Hepatocyte (in vitro differentiated cells): Measurements from ENCODE around the gene NEDD8. TPM values are rescaled to one million over a fixed set of nuclear protein-coding genes. Genes with fewer than 3 reads are reported as not detected.

ENCODE experiments used
- DNase-seq: peaks from one replicate; pipeline ENCODE4 v3.0.0-alpha.2; 2016; ENCODE audit warnings: low spot score
- H2AFZ ChIP-seq: fragments of 200-600 bp; sonication (generic); 2 replicates; pipeline ENCODE4 v1.6.0; 2016; ENCODE audit warnings: antibody characterized with exemption, mild to moderate bottlenecking
- H3K27ac ChIP-seq: fragments of 200-600 bp; sonication (generic); 2 replicates; pipeline ENCODE4 v1.5.1; 2016; ENCODE audit warnings: mild to moderate bottlenecking
- H3K27me3 ChIP-seq: fragments of 200-600 bp; sonication (generic); 2 replicates; pipeline ENCODE4 v1.6.1; 2016
- H3K36me3 ChIP-seq: fragments of 200-600 bp; sonication (generic); replicated peaks from 2 replicates; pipeline ENCODE4 v1.5.1; 2016; ENCODE audit warnings: low read depth; ENCODE audit not compliant: insufficient read depth
- H3K4me1 ChIP-seq: fragments of 200-600 bp; sonication (generic); 2 replicates; pipeline ENCODE4 v1.5.1; 2016; ENCODE audit warnings: mild to moderate bottlenecking, moderate library complexity; ENCODE audit not compliant: insufficient read depth
- H3K4me2 ChIP-seq: fragments of 200-600 bp; sonication (generic); 2 replicates; pipeline ENCODE4 v1.6.0; 2016
- H3K4me3 ChIP-seq: fragments of 200-600 bp; sonication (generic); 2 replicates; pipeline ENCODE4 v1.5.1; 2016; ENCODE audit warnings: mild to moderate bottlenecking
- H3K79me2 ChIP-seq: fragments of 200-600 bp; sonication (generic); 2 replicates; pipeline ENCODE4 v1.6.0; 2017; ENCODE audit warnings: mild to moderate bottlenecking
- H3K9me2 ChIP-seq: fragments of 200-600 bp; sonication (generic); replicated peaks from 2 replicates; pipeline ENCODE4 v1.6.0; 2017; ENCODE audit warnings: mild to moderate bottlenecking; ENCODE audit not compliant: insufficient read depth
- H3K9me3 ChIP-seq: fragments of 200-600 bp; sonication (generic); 2 replicates; pipeline ENCODE4 v1.5.1; 2016; ENCODE audit warnings: low read depth, mild to moderate bottlenecking
- H4K20me1 ChIP-seq: fragments of 200-600 bp; sonication (generic); 2 replicates; pipeline ENCODE4 v1.6.0; 2016; ENCODE audit warnings: mild to moderate bottlenecking; ENCODE audit not compliant: insufficient read depth, poor library complexity, severe bottlenecking
- EZH2 ChIP-seq: fragments of 200-600 bp; sonication (generic); IDR thresholded peaks from 2 replicates; pipeline ENCODE4 v1.6.1; 2016; ENCODE audit warnings: antibody characterized with exemption, mild to moderate bottlenecking, borderline replicate concordance
- EZH2phosphoT487 ChIP-seq: fragments of 200-600 bp; sonication (generic); IDR thresholded peaks from one replicate; pipeline ENCODE4 v1.6.1; 2018; ENCODE audit warnings: antibody characterized with exemption, mild to moderate bottlenecking, low read depth, moderate library complexity; ENCODE audit not compliant: unreplicated experiment, severe bottlenecking
- WGBS: methylation state at CpG from one replicate; pipeline ENCODE4 v1.1.6; 2016; ENCODE audit warnings: low lambda C conversion rate; ENCODE audit errors: missing lambda C conversion rate; 5-methylcytosine and 5-hydroxymethylcytosine counted together
- polyA plus RNA-seq: library from polyadenylated mRNA; unstranded; fragments of >200 nt; fragmentation: Nextera tagmentation; extraction: Ambion mirVana; gene quantifications from 2 replicates; pipeline ENCODE4 v1.2.1, GENCODE V29; 2016
- total RNA-seq: library from RNA; depleted of rRNA; stranded (reverse); fragments of >200 nt; gene quantifications from 2 replicates; pipeline ENCODE4 v1.2.3, GENCODE V29; 2014
- TF ChIP-seq, protein P1 (sequence below): fragments of 200-600 bp; sonication (generic); IDR thresholded peaks from 2 replicates; pipeline ENCODE4 v1.5.1; 2016; ENCODE audit warnings: antibody characterized with exemption, mild to moderate bottlenecking; ENCODE audit not compliant: poor library complexity

The NEDD8 gene
- total and polyA plus RNA-seq, 2 experiments from 2014 or later = 162 to 326 TPM

DNA sequence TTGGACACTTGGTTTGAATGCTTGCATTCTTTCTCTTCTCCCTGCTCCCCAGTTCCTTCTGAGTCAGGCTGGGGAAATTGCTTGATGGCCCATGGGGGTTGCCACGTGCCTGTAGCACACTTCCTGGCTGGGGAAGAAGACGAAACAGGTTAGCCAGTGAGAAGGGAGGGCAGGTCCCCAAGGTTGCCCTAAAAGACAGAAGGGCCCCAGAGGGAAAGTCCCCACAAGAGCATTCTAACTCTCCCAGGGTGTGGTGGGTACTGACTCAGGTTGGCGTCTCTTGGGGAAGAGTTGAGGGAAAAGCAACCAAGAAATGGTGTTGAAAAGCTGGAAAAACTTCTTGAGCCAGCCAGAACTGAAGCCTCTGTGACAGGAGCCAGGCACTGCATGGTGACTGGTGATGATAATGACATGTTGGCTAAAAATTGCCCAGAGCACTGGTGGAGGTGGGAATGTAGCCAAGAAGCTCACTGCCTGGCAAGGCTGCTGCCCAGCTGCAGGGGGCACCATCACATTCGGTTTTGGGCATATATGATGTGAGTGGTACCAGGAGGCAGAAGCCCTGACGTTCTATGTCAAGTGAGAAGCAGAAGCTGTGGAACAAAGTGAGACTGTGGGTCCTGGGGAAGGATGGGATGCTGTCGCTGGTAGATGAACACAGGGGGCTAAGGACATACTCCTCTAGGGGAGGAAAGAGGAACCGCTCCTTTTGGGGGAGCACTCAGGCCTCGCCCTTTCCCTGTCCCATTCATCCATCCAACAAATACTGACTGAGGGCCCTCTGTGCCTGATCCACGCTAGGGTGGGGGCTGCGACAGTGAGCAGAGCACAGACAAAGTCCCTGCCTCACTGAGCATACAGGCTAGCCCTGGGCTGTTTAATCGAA is 47.4 kb upstream of the NEDD8 start:
- Histone ChIP-seq H3K4me3 (no peak overlapping the region), H3K79me2 (peaks cover 7% of the 10 kb centered on the region), H2AFZ (no peak overlapping the region), H3K4me2 (no peak overlapping the region), H3K4me1 (no peaks in the 10 kb centered on the region), H3K36me3 (no peaks in the 10 kb centered on the region), H3K9me3 (no peaks in the 10 kb centered on the region), H3K27ac (no peak overlapping the region), H3K9me2 (no peaks in the 10 kb centered on the region), H4K20me1 (no peaks in the 10 kb centered on the region), H3K27me3 (no peaks in the 10 kb centered on the region)
- TF ChIP-seq, protein P1, sequence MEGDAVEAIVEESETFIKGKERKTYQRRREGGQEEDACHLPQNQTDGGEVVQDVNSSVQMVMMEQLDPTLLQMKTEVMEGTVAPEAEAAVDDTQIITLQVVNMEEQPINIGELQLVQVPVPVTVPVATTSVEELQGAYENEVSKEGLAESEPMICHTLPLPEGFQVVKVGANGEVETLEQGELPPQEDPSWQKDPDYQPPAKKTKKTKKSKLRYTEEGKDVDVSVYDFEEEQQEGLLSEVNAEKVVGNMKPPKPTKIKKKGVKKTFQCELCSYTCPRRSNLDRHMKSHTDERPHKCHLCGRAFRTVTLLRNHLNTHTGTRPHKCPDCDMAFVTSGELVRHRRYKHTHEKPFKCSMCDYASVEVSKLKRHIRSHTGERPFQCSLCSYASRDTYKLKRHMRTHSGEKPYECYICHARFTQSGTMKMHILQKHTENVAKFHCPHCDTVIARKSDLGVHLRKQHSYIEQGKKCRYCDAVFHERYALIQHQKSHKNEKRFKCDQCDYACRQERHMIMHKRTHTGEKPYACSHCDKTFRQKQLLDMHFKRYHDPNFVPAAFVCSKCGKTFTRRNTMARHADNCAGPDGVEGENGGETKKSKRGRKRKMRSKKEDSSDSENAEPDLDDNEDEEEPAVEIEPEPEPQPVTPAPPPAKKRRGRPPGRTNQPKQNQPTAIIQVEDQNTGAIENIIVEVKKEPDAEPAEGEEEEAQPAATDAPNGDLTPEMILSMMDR = no peak
- TF ChIP-seq EZH2 (no peak), EZH2phosphoT487 (no peak)
- no peak for DNase-seq
- 89% methylated on average over 11 of the region's 11 CpGs for WGBS

DNA sequence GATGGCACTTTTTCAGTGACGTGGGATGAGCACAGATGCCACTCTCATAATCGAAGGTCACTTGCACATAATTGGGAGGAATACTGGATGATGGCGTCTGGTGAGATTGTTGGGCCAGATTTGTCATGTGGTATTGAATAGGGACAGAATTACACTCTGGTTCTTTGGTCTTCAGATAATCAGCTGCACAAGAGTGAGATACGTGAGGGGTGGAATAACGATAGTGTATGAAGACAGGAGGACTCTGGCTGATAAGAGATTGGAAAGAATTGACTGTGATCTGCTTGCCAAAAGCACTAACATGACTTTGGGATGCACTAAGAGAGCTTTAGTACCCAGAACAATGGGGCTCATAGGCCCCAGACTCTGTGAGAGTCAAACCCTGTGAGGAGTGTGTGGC is 46.3 kb upstream of the NEDD8 start:
- H3K9me2 ChIP-seq = no peaks in the 10 kb centered on the region
- no peaks in the 10 kb centered on the region for H3K36me3 ChIP-seq
- no peak overlapping the region for H3K4me2 ChIP-seq
- H3K79me2 ChIP-seq = peaks cover 7% of the 10 kb centered on the region
- H2AFZ ChIP-seq = no peak overlapping the region
- TF ChIP-seq EZH2phosphoT487 (no peak), EZH2 (no peak)
- TF ChIP-seq, protein P1 = no peak
- H4K20me1 ChIP-seq = no peaks in the 10 kb centered on the region
- H3K9me3 ChIP-seq = no peaks in the 10 kb centered on the region
- H3K4me3 ChIP-seq = no peak overlapping the region
- H3K27ac ChIP-seq = no peak overlapping the region
- DNase-seq = no peak
- no peaks in the 10 kb centered on the region for H3K4me1 ChIP-seq
- 97% methylated on average over 5 of the region's 5 CpGs for whole genome bisulfite sequencing
- no peaks in the 10 kb centered on the region for H3K27me3 ChIP-seq

DNA sequence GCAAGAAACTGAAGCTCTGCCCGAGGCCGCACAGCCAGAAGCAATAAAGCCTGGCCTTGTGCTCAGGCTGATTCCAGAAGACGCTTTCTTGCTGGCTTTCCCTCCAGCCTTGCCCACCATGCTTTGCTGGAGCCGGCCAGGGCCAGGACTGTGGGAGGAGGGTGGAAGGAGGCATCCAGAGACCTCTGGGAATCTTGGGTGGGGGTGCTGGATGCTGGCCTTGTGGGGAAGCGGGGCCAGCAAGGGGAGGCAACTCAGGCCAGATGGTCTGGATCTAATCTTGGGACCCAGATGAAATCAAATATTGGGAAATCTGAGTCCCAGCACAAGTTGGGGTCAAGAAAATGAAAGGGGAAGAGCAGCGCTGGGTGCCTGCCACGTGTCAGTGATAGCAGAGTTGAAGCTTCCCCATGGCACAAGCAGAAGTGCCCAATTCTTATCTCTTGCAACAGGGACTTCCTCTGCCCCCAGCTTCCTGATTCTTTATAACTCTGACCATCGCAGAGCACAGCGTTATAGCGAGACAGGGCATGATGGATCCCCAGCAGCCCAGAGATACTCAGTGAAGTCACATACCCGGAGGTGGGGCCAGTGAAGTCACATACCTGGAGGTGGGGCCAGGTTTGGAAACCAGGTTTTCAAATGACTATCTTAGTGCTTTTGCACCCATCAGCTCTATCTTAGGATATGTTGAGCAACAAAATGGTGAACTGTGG is 45.6 kb upstream of the NEDD8 start:
- Histone ChIP-seq H3K4me2 (no peak overlapping the region), H3K9me3 (no peaks in the 10 kb centered on the region), H3K79me2 (peaks cover 9% of the 10 kb centered on the region), H3K4me1 (no peaks in the 10 kb centered on the region), H3K36me3 (no peaks in the 10 kb centered on the region), H4K20me1 (no peaks in the 10 kb centered on the region), H3K9me2 (no peaks in the 10 kb centered on the region), H2AFZ (no peak overlapping the region), H3K4me3 (no peak overlapping the region), H3K27me3 (no peaks in the 10 kb centered on the region), H3K27ac (no peak overlapping the region)
- DNase-seq = no peak
- TF ChIP-seq EZH2phosphoT487 = no peak
- TF ChIP-seq EZH2 = no peak
- TF ChIP-seq, protein P1 = no peak
- WGBS = 93% methylated on average over 11 of the region's 11 CpGs
